Astrocyte of the spinal cord (primary cell): ENCODE data around the gene PIK3C2G.
A peak's percentile ranks its signal among the peaks of the same experiment; 100 is the strongest.

Source experiments
- DNase-seq: peaks from one replicate; pipeline ENCODE4 v3.0.0; 2011; ENCODE audit warnings: low read depth, low spot score
- H3K4me3 ChIP-seq: 2 replicates; pipeline ENCODE4 v1.5.1; 2011; ENCODE audit warnings: low read depth, mild to moderate bottlenecking, low read length, moderate library complexity
- CTCF ChIP-seq: IDR thresholded peaks from 2 replicates; pipeline ENCODE4 v1.5.1; 2012; ENCODE audit warnings: low read depth, mild to moderate bottlenecking, low read length, inconsistent platforms
- in situ Hi-C: cut with HindIII; loops from 2 replicates; pipeline ENCODE4 v1.10.0; 2017; ENCODE audit warnings: low sequenced_read_pairs

Gene PIK3C2G

GRCh38 chr12:18620986-18621385, 359.7 kb downstream of the PIK3C2G start:
- TF ChIP-seq CTCF: no peak
- no peak for DNase-seq
- in situ Hi-C loops: no loop called here
- H3K4me3 ChIP-seq: no peak overlapping the region

GRCh38 chr12:18629445-18629844, 368.1 kb downstream of the PIK3C2G start:
- DNase-seq: no peak
- no peak overlapping the region for H3K4me3 ChIP-seq
- in situ Hi-C loops: no loop called here
- TF ChIP-seq CTCF: no peak

- in situ Hi-C loops: no loop called here
- no peak for TF ChIP-seq CTCF
- DNase-seq: peak; percentile 1
- H3K4me3 ChIP-seq: no peak overlapping the region
These were observed 368.6 kb downstream of the PIK3C2G start for GRCh38 chr12:18629916-18630315.

- TF ChIP-seq CTCF: no peak
- H3K4me3 ChIP-seq: no peak overlapping the region
- DNase-seq: no peak
- in situ Hi-C loops: no loop called here
These were observed 370.0 kb downstream of the PIK3C2G start for GRCh38 chr12:18631339-18631738.

- DNase-seq: no peak
- in situ Hi-C loops: no loop called here
- H3K4me3 ChIP-seq: no peak overlapping the region
- no peak for TF ChIP-seq CTCF
These were observed 371.5 kb downstream of the PIK3C2G start for GRCh38 chr12:18632848-18633247.

- no peak overlapping the region for H3K4me3 ChIP-seq
- no peak for TF ChIP-seq CTCF
- in situ Hi-C loops: no loop called here
- DNase-seq: no peak
These were observed 373.1 kb downstream of the PIK3C2G start for GRCh38 chr12:18634382-18634781.
